ENCODE measurements around the gene CABYR.

GRCh38 chr18:24126155-24126961 lies 12.5 kb upstream of the CABYR start:
- TF ChIP-seq, protein P1, sequence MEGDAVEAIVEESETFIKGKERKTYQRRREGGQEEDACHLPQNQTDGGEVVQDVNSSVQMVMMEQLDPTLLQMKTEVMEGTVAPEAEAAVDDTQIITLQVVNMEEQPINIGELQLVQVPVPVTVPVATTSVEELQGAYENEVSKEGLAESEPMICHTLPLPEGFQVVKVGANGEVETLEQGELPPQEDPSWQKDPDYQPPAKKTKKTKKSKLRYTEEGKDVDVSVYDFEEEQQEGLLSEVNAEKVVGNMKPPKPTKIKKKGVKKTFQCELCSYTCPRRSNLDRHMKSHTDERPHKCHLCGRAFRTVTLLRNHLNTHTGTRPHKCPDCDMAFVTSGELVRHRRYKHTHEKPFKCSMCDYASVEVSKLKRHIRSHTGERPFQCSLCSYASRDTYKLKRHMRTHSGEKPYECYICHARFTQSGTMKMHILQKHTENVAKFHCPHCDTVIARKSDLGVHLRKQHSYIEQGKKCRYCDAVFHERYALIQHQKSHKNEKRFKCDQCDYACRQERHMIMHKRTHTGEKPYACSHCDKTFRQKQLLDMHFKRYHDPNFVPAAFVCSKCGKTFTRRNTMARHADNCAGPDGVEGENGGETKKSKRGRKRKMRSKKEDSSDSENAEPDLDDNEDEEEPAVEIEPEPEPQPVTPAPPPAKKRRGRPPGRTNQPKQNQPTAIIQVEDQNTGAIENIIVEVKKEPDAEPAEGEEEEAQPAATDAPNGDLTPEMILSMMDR (IDR thresholded peaks at IDR 0.05): no peak
- TF ChIP-seq EP300 (IDR thresholded peaks at IDR 0.05) (no peak), POLR2A (IDR thresholded peaks at IDR 0.05) (no peak), POLR2AphosphoS5 (IDR thresholded peaks at IDR 0.05) (no peak)
